GM12878 (cell line): ENCODE data around the gene NTM. TPM values are rescaled to one million over a fixed set of nuclear protein-coding genes. Genes with fewer than 3 reads are reported as not detected.

Experiments used
- CBFB ChIP-seq: IDR thresholded peaks from 2 replicates; pipeline ENCODE4 v1.6.1; 2016; ENCODE audit warnings: antibody characterized with exemption, low read depth
- KLF5 ChIP-seq: fragments of 450-650 bp; IDR thresholded peaks from 2 replicates; pipeline ENCODE4 v1.6.1; 2014; ENCODE audit warnings: mild to moderate bottlenecking; ENCODE audit not compliant: partially characterized antibody
- LARP7 ChIP-seq: fragments of 450-650 bp; IDR thresholded peaks from 2 replicates; pipeline ENCODE4 v1.6.1; 2017; ENCODE audit warnings: mild to moderate bottlenecking
- SIX5 ChIP-seq: IDR thresholded peaks from 2 replicates; pipeline ENCODE4 v1.6.1; 2011; ENCODE audit warnings: mild to moderate bottlenecking, low read depth, low read length, moderate library complexity; ENCODE audit not compliant: severe bottlenecking
- ZNF217 ChIP-seq: fragments of 450-650 bp; IDR thresholded peaks from 2 replicates; pipeline ENCODE4 v1.6.1; 2017; ENCODE audit warnings: antibody characterized with exemption, mild to moderate bottlenecking
- ZNF687 ChIP-seq: fragments of 450-650 bp; IDR thresholded peaks from 2 replicates; pipeline ENCODE4 v1.6.1; 2017; ENCODE audit warnings: mild to moderate bottlenecking, moderate library complexity
- ZZZ3 ChIP-seq: IDR thresholded peaks from 2 replicates; pipeline ENCODE4 v1.6.1; 2011; ENCODE audit warnings: low read depth; ENCODE audit not compliant: control insufficient read depth, insufficient read length
- polyA plus RNA-seq, 11 experiments: library from polyadenylated mRNA; depleted of rRNA in 4 of 11; unstranded in 6 of 11; stranded (reverse) in 5 of 11; fragments of >200 nt; fragmentation: Nextera tagmentation in 4 of 11; fragmentation: Illumina TruSeq in 1 of 11; extraction: Ambion mirVana in 4 of 11; extraction: Trizol in 1 of 11; gene quantifications; 1 replicate in 1 of 11; 2 replicates in 10 of 11; pipeline versions ENCODE4 v1.2.1 to v1.2.3, GENCODE V29; 2011 to 2016; ENCODE audit warnings: inconsistent platforms in 2 of 11, missing spikeins in 2 of 11, low read depth in 1 of 11
- total RNA-seq, 4 experiments: library from RNA; depleted of rRNA in 3 of 4; stranded (reverse); fragments of >200 nt in 3 of 4; fragmentation: Illumina TruSeq in 1 of 4; extraction: Trizol in 1 of 4; gene quantifications; 2 replicates each; pipeline versions ENCODE4 v1.2.1 to v1.2.3, GENCODE V29; 2013 to 2021
- TF ChIP-seq, protein P1 (sequence below): fragments of 450-650 bp; IDR thresholded peaks from 2 replicates; pipeline ENCODE4 v1.6.1; 2017; ENCODE audit warnings: mild to moderate bottlenecking, low read depth, inconsistent platforms; ENCODE audit not compliant: poor library complexity, severe bottlenecking
- TF ChIP-seq, protein P2 (sequence below): fragments of 450-650 bp; IDR thresholded peaks from 2 replicates; pipeline ENCODE4 v1.6.1; 2016; ENCODE audit warnings: mild to moderate bottlenecking

Gene NTM
- total and polyA plus RNA-seq, 10 of the 15 experiments (the other 5 are each of a cell fraction or from before 2014, with no cell fraction given), result not detected

GRCh38 chr11:132301465-132301864, 931.0 kb downstream of the NTM start (continued):
- TF ChIP-seq ZNF687, result no peak
- TF ChIP-seq SIX5, result no peak
- TF ChIP-seq KLF5, result no peak
- TF ChIP-seq, protein P1, sequence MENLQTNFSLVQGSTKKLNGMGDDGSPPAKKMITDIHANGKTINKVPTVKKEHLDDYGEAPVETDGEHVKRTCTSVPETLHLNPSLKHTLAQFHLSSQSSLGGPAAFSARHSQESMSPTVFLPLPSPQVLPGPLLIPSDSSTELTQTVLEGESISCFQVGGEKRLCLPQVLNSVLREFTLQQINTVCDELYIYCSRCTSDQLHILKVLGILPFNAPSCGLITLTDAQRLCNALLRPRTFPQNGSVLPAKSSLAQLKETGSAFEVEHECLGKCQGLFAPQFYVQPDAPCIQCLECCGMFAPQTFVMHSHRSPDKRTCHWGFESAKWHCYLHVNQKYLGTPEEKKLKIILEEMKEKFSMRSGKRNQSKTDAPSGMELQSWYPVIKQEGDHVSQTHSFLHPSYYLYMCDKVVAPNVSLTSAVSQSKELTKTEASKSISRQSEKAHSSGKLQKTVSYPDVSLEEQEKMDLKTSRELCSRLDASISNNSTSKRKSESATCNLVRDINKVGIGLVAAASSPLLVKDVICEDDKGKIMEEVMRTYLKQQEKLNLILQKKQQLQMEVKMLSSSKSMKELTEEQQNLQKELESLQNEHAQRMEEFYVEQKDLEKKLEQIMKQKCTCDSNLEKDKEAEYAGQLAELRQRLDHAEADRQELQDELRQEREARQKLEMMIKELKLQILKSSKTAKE, result no peak
- TF ChIP-seq ZZZ3, result no peak
- TF ChIP-seq, protein P2, sequence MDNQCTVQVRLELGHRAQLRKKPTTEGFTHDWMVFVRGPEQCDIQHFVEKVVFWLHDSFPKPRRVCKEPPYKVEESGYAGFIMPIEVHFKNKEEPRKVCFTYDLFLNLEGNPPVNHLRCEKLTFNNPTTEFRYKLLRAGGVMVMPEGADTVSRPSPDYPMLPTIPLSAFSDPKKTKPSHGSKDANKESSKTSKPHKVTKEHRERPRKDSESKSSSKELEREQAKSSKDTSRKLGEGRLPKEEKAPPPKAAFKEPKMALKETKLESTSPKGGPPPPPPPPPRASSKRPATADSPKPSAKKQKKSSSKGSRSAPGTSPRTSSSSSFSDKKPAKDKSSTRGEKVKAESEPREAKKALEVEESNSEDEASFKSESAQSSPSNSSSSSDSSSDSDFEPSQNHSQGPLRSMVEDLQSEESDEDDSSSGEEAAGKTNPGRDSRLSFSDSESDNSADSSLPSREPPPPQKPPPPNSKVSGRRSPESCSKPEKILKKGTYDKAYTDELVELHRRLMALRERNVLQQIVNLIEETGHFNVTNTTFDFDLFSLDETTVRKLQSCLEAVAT, result no peak
- TF ChIP-seq ZNF217, result no peak
- no peak for TF ChIP-seq LARP7
- no peak for TF ChIP-seq CBFB
